ENCODE measurements around the gene TACR2.

- TF ChIP-seq TAF1 (IDR thresholded peaks at IDR 0.05; ENCODE audit: low read depth) (peak; percentile 11; the same call in 1 of the 2 replicates), CREB1 (IDR thresholded peaks at IDR 0.05; ENCODE audit: low read depth) (0 out of 2 replicates have a peak, but pooled peaks have one; percentile 11), EP300 (IDR thresholded peaks at IDR 0.05; ENCODE audit: borderline replicate concordance) (no peak), CEBPB (IDR thresholded peaks at IDR 0.05) (no peak), NFIC (IDR thresholded peaks at IDR 0.05) (no peak)
These were observed 34.6 kb upstream of the TACR2 start, which contains the start of gene TSPAN15 for GRCh38 chr10:69451209-69451783.
